Astrocyte (in vitro differentiated cells and primary cell): ENCODE results near the gene BCAR3.

ENCODE experiments used
- EZH2 ChIP-seq: IDR thresholded peaks from 2 replicates; pipeline ENCODE4 v1.6.1; 2012; ENCODE audit warnings: mild to moderate bottlenecking, low read length, inconsistent platforms; ENCODE audit not compliant: insufficient read depth
- TF ChIP-seq, protein P1 (sequence below): IDR thresholded peaks from 2 replicates; pipeline ENCODE4 v1.5.1; 2011; ENCODE audit warnings: low read depth, mild to moderate bottlenecking, inconsistent platforms, low read length, moderate library complexity; ENCODE audit not compliant: insufficient read depth

DNA sequence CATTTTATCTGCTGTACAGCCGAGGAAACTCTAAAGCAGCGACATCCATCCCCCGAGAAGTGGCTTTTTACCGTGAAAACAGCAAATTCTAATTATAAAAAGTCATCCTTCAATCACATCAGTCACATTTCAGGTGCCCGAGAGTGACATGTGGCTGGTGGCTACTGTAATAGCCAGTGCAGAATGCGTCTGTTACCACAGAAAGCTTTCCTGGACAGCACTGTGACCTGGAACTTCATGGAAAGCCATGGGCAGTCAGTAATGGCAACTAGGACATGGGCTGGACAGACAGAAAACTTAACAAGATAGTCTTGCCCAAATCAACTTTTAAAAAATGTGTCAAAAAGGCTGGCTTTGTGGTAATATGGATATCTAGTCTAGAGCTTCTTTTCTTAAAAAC, 106.6 kb downstream of the BCAR3 start:
- TF ChIP-seq, protein P1, sequence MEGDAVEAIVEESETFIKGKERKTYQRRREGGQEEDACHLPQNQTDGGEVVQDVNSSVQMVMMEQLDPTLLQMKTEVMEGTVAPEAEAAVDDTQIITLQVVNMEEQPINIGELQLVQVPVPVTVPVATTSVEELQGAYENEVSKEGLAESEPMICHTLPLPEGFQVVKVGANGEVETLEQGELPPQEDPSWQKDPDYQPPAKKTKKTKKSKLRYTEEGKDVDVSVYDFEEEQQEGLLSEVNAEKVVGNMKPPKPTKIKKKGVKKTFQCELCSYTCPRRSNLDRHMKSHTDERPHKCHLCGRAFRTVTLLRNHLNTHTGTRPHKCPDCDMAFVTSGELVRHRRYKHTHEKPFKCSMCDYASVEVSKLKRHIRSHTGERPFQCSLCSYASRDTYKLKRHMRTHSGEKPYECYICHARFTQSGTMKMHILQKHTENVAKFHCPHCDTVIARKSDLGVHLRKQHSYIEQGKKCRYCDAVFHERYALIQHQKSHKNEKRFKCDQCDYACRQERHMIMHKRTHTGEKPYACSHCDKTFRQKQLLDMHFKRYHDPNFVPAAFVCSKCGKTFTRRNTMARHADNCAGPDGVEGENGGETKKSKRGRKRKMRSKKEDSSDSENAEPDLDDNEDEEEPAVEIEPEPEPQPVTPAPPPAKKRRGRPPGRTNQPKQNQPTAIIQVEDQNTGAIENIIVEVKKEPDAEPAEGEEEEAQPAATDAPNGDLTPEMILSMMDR, result no peak
- no peak for TF ChIP-seq EZH2
